Uterus (tissue), 2 donors: ENCODE data around the gene PTPRG.

Experiments
- CTCF ChIP-seq, 4 experiments: fragments of 200-600 bp in 2 of 4; fragments of 450-650 bp in 2 of 4; sonication (generic) in 2 of 4; IDR thresholded peaks; one replicate each; pipeline ENCODE4 v1.5.1; 2016 to 2019; ENCODE audit warnings: antibody characterized with exemption in 4 of 4, mild to moderate bottlenecking in 2 of 4, moderate library complexity in 1 of 4
- POLR2A ChIP-seq, 2 donors: fragments of 450-650 bp; IDR thresholded peaks; one replicate each; pipeline ENCODE4 v1.6.1; 2016; ENCODE audit warnings: antibody characterized with exemption in 2 of 2, mild to moderate bottlenecking in 1 of 2, moderate library complexity in 1 of 2

GRCh38 chr3:61831973-61832372 lies 270.6 kb downstream of the PTPRG start:
- TF ChIP-seq CTCF (IDR thresholded peaks at IDR 0.05) (no peak), POLR2A (IDR thresholded peaks at IDR 0.05) (no peak)
